IMR-90 (cell line): ENCODE measurements around the gene NANOS1. TPM values are rescaled to one million over a fixed set of nuclear protein-coding genes. Genes with fewer than 3 reads are reported as not detected.

ENCODE experiments used
- ATAC-seq: fragments of 200-7000 bp; cut with Tn5 transposase; 2 replicates; pipeline ENCODE4 v1.9.1; 2020; ENCODE audit warnings: low read depth, mild to moderate bottlenecking, moderate library complexity
- BruUV-seq: library from RNA; stranded (reverse); fragments of 400-500 nt; replicated peaks from 2 replicates; lab custom pipeline; 2021; lab: Mats Ljungman, UMichigan
- CTCF ChIA-PET: fragments of 300-600 bp; formaldehyde crosslinking; extraction: SDS; loops from one replicate; lab custom pipeline; 2021; ENCODE audit warnings: antibody characterized with exemption; lab: Yijun Ruan, JAX
- POLR2A ChIA-PET: fragments of 300-600 bp; sonication (Branson Sonifier 250); formaldehyde crosslinking; loops from one replicate; lab custom pipeline; 2022; ENCODE audit warnings: antibody characterized with exemption; ENCODE audit not compliant: unreplicated experiment; lab: Charles Lee
- DNase-seq: peaks from one replicate; pipeline ENCODE4 v3.0.0; 2013
- H2AFZ ChIP-seq: replicated peaks from 2 replicates; pipeline ENCODE3; 2013; ENCODE audit warnings: low read length, mild to moderate bottlenecking; ENCODE audit not compliant: poor library complexity
- H2AK5ac ChIP-seq: 2 replicates; pipeline ENCODE4 v1.6.1; 2013; ENCODE audit warnings: low read depth, low read length, inconsistent platforms
- H2AK9ac ChIP-seq: replicated peaks from 2 replicates; pipeline ENCODE3; 2013; ENCODE audit warnings: mild to moderate bottlenecking, low read depth, low read length, moderate library complexity; ENCODE audit not compliant: poor library complexity
- H2BK120ac ChIP-seq: 2 replicates; pipeline ENCODE4 v1.6.1; 2013; ENCODE audit warnings: low read depth, low read length, inconsistent platforms
- H2BK15ac ChIP-seq: 3 replicates; pipeline ENCODE4 v1.6.1; 2013; ENCODE audit warnings: low read depth, low read length, inconsistent platforms
- H2BK20ac ChIP-seq: 2 replicates; pipeline ENCODE4 v1.6.1; 2013; ENCODE audit warnings: low read depth, mild to moderate bottlenecking, inconsistent platforms, low read length, moderate library complexity
- H2BK5ac ChIP-seq: 2 replicates; pipeline ENCODE4 v1.6.1; 2013; ENCODE audit warnings: mild to moderate bottlenecking, low read depth, low read length, inconsistent platforms; ENCODE audit not compliant: poor library complexity, severe bottlenecking
- H3K14ac ChIP-seq: replicated peaks from 2 replicates; pipeline ENCODE4 v1.6.1; 2013; ENCODE audit warnings: low read depth, low read length, inconsistent platforms
- H3K18ac ChIP-seq: 2 replicates; pipeline ENCODE4 v1.6.1; 2013; ENCODE audit warnings: low read depth, low read length, control low read depth
- H3K23ac ChIP-seq: 2 replicates; pipeline ENCODE4 v1.6.1; 2013; ENCODE audit warnings: low read depth, low read length, inconsistent platforms
- H3K27ac ChIP-seq: 2 replicates; pipeline ENCODE4 v1.5.1; 2013; ENCODE audit warnings: mild to moderate bottlenecking, control low read depth, low read length; ENCODE audit not compliant: insufficient read depth
- H3K27me3 ChIP-seq: 2 replicates; pipeline ENCODE4 v1.6.1; 2013; ENCODE audit warnings: low read length; ENCODE audit not compliant: control insufficient read depth, insufficient read depth
- H3K36me3 ChIP-seq: 2 replicates; pipeline ENCODE4 v1.6.1; 2013; ENCODE audit warnings: low read length, mixed read lengths; ENCODE audit not compliant: control insufficient read depth, insufficient read depth
- H3K4ac ChIP-seq: 2 replicates; pipeline ENCODE4 v1.6.1; 2013; ENCODE audit warnings: low read depth, low read length, inconsistent platforms
- H3K4me1 ChIP-seq: 2 replicates; pipeline ENCODE4 v1.6.1; 2013; ENCODE audit warnings: low read length, mixed read lengths; ENCODE audit not compliant: control insufficient read depth, insufficient read depth
- H3K4me2 ChIP-seq: 2 replicates; pipeline ENCODE4 v1.6.1; 2013; ENCODE audit warnings: low read depth, mild to moderate bottlenecking, control low read depth, low read length, moderate library complexity
- H3K4me3 ChIP-seq: 2 replicates; pipeline ENCODE4 v1.5.1; 2013; ENCODE audit warnings: low read depth, mild to moderate bottlenecking, control low read depth, low read length, moderate library complexity; ENCODE audit not compliant: insufficient read depth
- H3K56ac ChIP-seq: 2 replicates; pipeline ENCODE4 v1.6.1; 2013; ENCODE audit warnings: low read length, inconsistent platforms; ENCODE audit not compliant: insufficient read depth; ENCODE audit errors: extremely low read depth
- H3K79me1 ChIP-seq, 2 experiments: 2 replicates each; pipeline ENCODE4 v1.6.1; 2013; ENCODE audit warnings: low read length in 2 of 2, inconsistent platforms in 1 of 2, low read depth in 1 of 2
- H3K9ac ChIP-seq: 2 replicates; pipeline ENCODE4 v1.6.1; 2013; ENCODE audit warnings: low read depth, low read length, control low read depth
- H3K9me1 ChIP-seq: 2 replicates; pipeline ENCODE4 v1.6.1; 2013; ENCODE audit warnings: low read length, inconsistent platforms; ENCODE audit not compliant: insufficient read depth
- H3K9me3 ChIP-seq: 2 replicates; pipeline ENCODE4 v1.6.1; 2013; ENCODE audit warnings: low read length; ENCODE audit not compliant: control insufficient read depth, insufficient read depth
- H4K20me1 ChIP-seq: 2 replicates; pipeline ENCODE4 v1.6.1; 2013; ENCODE audit warnings: low read length, inconsistent platforms; ENCODE audit not compliant: insufficient read depth
- H4K5ac ChIP-seq: 2 replicates; pipeline ENCODE4 v1.6.1; 2013; ENCODE audit warnings: mild to moderate bottlenecking, low read depth, low read length, control low read depth
- H4K8ac ChIP-seq, 2 experiments: 2 replicates each; pipeline ENCODE4 v1.6.1; 2013; ENCODE audit warnings: low read depth in 2 of 2, low read length in 2 of 2, control low read depth in 1 of 2, inconsistent platforms in 1 of 2
- H4K91ac ChIP-seq: 2 replicates; pipeline ENCODE4 v1.6.1; 2013; ENCODE audit warnings: low read depth, low read length, inconsistent platforms; ENCODE audit not compliant: insufficient read depth
- CEBPB ChIP-seq: IDR thresholded peaks from 2 replicates; pipeline ENCODE4 v1.6.1; 2012; ENCODE audit warnings: low read depth, low read length, improper control_type of control experiment
- CHD1 ChIP-seq: IDR thresholded peaks from 2 replicates; pipeline ENCODE4 v1.6.1; 2012; ENCODE audit warnings: low read depth, low read length, improper control_type of control experiment
- ELK1 ChIP-seq: fragments of 150-350 bp; IDR thresholded peaks from 2 replicates; pipeline ENCODE4 v1.6.1; 2016; ENCODE audit warnings: low read depth, mild to moderate bottlenecking, low read length, moderate library complexity, borderline replicate concordance
- FOS ChIP-seq: fragments of 150-350 bp; IDR thresholded peaks from 2 replicates; pipeline ENCODE4 v1.6.1; 2016; ENCODE audit warnings: low read depth, low read length
- MAZ ChIP-seq: IDR thresholded peaks from 2 replicates; pipeline ENCODE4 v1.6.1; 2012; ENCODE audit warnings: low read depth, mild to moderate bottlenecking, low read length, improper control_type of control experiment, moderate library complexity, borderline replicate concordance
- MXI1 ChIP-seq: IDR thresholded peaks from 2 replicates; pipeline ENCODE4 v1.6.1; 2012; ENCODE audit warnings: low read depth, mild to moderate bottlenecking, low read length, moderate library complexity, borderline replicate concordance
- NFE2L2 ChIP-seq: fragments of 150-350 bp; IDR thresholded peaks from 2 replicates; pipeline ENCODE4 v1.6.1; 2016; ENCODE audit warnings: low read depth, mild to moderate bottlenecking, low read length
- POLR2A ChIP-seq: IDR thresholded peaks from 2 replicates; pipeline ENCODE4 v1.6.1; 2012; ENCODE audit warnings: mild to moderate bottlenecking, low read depth, low read length
- RCOR1 ChIP-seq: IDR thresholded peaks from 2 replicates; pipeline ENCODE4 v1.6.1; 2012; ENCODE audit warnings: mild to moderate bottlenecking, low read length, improper control_type of control experiment; ENCODE audit not compliant: insufficient replicate concordance
- USF2 ChIP-seq: fragments of 150-350 bp; IDR thresholded peaks from 2 replicates; pipeline ENCODE4 v1.6.1; 2017; ENCODE audit warnings: mild to moderate bottlenecking, antibody characterized with exemption, low read length, low read depth
- WGBS, 2 experiments: methylation state at CpG; one replicate each; pipeline versions ENCODE4 v1.1.5 to v1.1.7; 2013; ENCODE audit warnings: missing lambda C conversion rate in 2 of 2; ENCODE audit not compliant: insufficient read length in 1 of 2; ENCODE audit errors: extremely low coverage in 2 of 2; 5-methylcytosine and 5-hydroxymethylcytosine counted together
- dilution Hi-C: fragments of 300-500 bp; cut with HindIII; formaldehyde crosslinking; loops from one replicate; pipeline ENCODE4 v1.14.3; 2018; ENCODE audit warnings: low sequenced_read_pairs; ENCODE audit not compliant: unreplicated experiment
- in situ Hi-C: fragments of 300-500 bp; cut with MboI; formaldehyde crosslinking; loops from 3 replicates; pipeline ENCODE4 v1.14.3; 2019; ENCODE audit warnings: low sequenced_read_pairs, inconsistent platforms, mixed read lengths
- intact Hi-C: fragments of 100-400 bp; cut with micrococcal nuclease; formaldehyde crosslinking; loops from 2 replicates; pipeline ENCODE4 v1.10.0; 2022
- polyA plus RNA-seq, 3 experiments: library from polyadenylated mRNA; depleted of rRNA; stranded (reverse); fragments of >200 nt; gene quantifications; 2 replicates each; pipeline ENCODE4 v1.2.3, GENCODE V29; 2012; ENCODE audit warnings: low replicate concordance in 1 of 3
- total RNA-seq: library from RNA; depleted of rRNA; stranded (reverse); fragments of >200 nt; gene quantifications from 2 replicates; pipeline ENCODE4 v1.2.3, GENCODE V29; 2012

Gene NANOS1
- total and polyA plus RNA-seq, 2 of the 4 experiments (the other 2 are of a cell fraction), result under 0.01 to 0.12 TPM

DNA sequence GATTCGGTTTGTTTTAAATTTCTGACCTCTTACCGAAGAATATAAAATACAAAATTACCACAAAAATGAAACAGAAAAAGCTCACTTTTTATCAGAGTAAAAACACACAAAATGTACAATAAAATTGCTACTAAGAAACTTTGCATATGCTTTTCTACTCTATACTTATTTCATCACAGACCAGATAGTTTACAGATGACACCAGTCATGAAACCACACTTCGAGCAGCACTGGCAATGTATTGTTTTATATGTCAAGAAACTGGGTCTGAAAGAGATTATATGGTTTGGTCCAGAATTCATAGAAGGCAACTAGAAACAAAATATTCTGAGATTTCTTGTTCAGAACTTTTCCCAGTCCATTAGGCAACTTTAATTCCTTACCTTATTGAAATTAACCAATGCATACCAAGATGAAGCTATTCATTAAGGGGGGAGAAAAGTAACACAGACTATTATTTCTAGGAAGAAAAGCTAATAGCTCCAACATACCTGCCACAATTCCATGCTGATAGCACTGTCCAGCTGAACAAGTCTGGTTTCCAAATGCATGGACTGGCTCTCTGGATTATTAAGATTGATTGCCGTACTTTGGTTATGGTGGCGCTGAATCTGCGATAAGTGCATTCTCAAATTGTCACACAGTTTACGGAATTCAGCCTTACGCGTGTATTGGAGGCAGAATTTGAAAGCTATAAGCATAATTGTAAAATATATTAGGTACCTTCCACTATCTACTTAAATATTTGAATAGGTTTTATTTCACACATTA, 41.1 kb downstream of the NANOS1 start:
- no peak overlapping the region for H4K91ac ChIP-seq
- peaks cover 4% of the 10 kb centered on the region; the same call in 1 of the 2 replicates for H3K9me1 ChIP-seq
- H3K27ac ChIP-seq, result no peak overlapping the region
- no peak overlapping the region for H2BK15ac ChIP-seq
- H3K9ac ChIP-seq, result no peak overlapping the region
- H2BK5ac ChIP-seq, result no peak overlapping the region
- dilution Hi-C loops (no loop called here), intact Hi-C loops (no loop called here), in situ Hi-C loops (no loop called here)
- no peak overlapping the region for H3K56ac ChIP-seq
- H3K4me1 ChIP-seq, result peaks cover 2% of the 10 kb centered on the region; the same call in 1 of the 2 replicates
- ChIA-PET POLR2A (no interaction called here), CTCF (no interaction called here)
- H2AK9ac ChIP-seq, result no peak overlapping the region
- no peak overlapping the region for H2BK120ac ChIP-seq
- ATAC-seq, result no peak
- no peak overlapping the region for H4K5ac ChIP-seq
- no peak for DNase-seq
- no peak overlapping the region for H4K8ac ChIP-seq
- no peak overlapping the region for H3K4me2 ChIP-seq
- H3K4ac ChIP-seq, result no peak overlapping the region
- no peak overlapping the region for H2BK20ac ChIP-seq
- no CpG with 5 or more reads among the region's 9 CpGs for WGBS, 2 experiments
- no peak overlapping the region for H3K4me3 ChIP-seq
- H3K79me1 ChIP-seq, result peaks cover 19 to 37% of the 10 kb centered on the region in 2 experiments
- H3K36me3 ChIP-seq, result peaks cover 46% of the 10 kb centered on the region
- no peak overlapping the region for H2AFZ ChIP-seq
- peaks cover 58% of the 10 kb centered on the region for H4K20me1 ChIP-seq
- no peaks in the 10 kb centered on the region for H3K27me3 ChIP-seq
- H2AK5ac ChIP-seq, result no peak overlapping the region
- no peaks in the 10 kb centered on the region for H3K9me3 ChIP-seq
- TF ChIP-seq NFE2L2 (no peak), CEBPB (no peak), MXI1 (no peak), CHD1 (no peak), USF2 (no peak), ELK1 (no peak), RCOR1 (no peak), FOS (no peak), MAZ (no peak), POLR2A (no peak)
- H3K23ac ChIP-seq, result no peak overlapping the region
- H3K18ac ChIP-seq, result no peak overlapping the region
- BruUV-seq, result no TSS peak
- no peak overlapping the region for H3K14ac ChIP-seq
